Left renal cortex interstitium (tissue), 4 donors: ENCODE measurements around the gene FAM187B. TPM values are rescaled to one million over a fixed set of nuclear protein-coding genes. Genes with fewer than 3 reads are reported as not detected.
A peak's percentile ranks its signal among the peaks of the same experiment; 100 is the strongest.

ENCODE experiments used
- DNase-seq, 4 donors: peaks; one replicate each; pipeline ENCODE4 v3.0.0-alpha.2; 2013; ENCODE audit warnings: low read depth in 4 of 4, low spot score in 2 of 4, missing footprints in 1 of 4
- polyA plus RNA-seq, 4 donors: library from polyadenylated mRNA; unstranded; fragments of 120-200 nt; gene quantifications; one replicate each; pipeline ENCODE4 v1.2.1, GENCODE V29; 2013; ENCODE audit not compliant: insufficient read length in 4 of 4

FAM187B gene
- polyA plus RNA-seq, 4 donors, result not detected

DNA sequence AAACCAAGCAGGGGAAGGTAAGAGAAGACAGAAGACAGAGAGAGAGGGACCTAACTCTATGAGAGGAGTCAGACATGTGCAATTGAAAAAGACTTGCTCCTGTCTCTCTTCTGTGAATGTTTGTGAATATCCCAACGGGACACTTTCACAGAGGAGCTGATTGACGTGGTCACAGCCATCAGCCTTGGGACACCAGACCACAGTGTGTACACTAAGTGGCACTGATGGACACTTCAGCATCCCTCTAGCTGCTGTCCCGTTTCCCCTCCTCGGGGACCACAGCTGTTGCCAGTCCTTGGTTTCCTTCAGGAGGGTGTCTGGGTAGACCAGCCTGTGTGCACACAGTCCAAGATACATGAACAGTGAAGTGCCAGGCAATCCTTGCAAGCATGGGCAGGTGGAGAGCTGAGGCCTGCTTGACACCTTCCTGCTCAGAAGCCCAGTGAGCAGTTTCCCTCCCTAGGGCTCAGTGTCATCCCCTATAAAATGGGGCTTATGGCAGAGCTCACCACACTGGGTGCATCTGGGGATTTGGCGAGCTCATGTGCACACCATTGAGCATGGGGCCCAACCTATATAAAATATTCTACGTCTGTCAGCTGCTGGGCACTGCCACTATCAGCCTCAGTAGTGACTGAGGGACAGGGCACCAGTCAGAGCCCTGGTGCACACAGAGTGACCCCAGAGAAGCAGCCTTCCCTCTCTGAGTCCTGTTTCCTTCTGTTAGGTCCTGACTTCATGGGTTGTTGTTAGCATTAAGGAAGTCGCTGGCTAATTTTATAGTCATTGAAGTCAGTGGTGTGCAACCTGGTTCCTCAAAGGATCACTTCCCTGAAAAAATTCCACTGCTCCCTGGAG, 36.0 kb upstream of the FAM187B start:
- no peak for DNase-seq

DNA sequence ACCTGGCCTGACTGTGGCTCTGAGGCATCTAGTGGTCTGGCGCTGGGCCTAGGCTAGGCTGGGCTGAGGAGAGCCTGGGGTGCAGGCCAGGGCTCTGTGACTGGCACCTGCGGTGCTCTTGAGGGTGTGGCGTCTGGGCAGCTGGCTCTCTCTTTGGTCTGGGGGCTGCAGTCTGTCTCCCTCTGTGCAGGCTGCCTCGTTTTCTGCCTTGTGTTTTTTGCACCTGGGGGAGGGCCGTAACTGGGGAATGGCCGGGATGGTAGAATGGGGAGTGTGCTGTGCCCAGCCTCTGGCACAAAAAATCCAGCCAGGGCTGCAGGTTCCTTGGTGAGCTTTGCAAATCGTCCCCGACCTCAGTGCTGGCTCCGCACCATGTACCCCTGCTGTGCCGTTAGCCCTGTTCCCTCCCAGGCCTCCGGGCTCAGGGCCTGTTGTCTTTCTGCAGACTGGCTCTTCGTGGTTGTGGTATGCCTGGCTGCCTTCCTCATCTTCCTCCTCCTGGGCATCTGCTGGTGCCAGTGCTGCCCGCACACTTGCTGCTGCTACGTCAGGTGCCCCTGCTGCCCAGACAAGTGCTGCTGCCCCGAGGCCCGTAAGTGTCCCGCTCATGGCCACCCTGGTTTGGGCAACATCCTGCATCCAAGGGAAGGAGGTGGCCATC, 33.7 kb upstream of the FAM187B start:
- DNase-seq, result no peak

DNA sequence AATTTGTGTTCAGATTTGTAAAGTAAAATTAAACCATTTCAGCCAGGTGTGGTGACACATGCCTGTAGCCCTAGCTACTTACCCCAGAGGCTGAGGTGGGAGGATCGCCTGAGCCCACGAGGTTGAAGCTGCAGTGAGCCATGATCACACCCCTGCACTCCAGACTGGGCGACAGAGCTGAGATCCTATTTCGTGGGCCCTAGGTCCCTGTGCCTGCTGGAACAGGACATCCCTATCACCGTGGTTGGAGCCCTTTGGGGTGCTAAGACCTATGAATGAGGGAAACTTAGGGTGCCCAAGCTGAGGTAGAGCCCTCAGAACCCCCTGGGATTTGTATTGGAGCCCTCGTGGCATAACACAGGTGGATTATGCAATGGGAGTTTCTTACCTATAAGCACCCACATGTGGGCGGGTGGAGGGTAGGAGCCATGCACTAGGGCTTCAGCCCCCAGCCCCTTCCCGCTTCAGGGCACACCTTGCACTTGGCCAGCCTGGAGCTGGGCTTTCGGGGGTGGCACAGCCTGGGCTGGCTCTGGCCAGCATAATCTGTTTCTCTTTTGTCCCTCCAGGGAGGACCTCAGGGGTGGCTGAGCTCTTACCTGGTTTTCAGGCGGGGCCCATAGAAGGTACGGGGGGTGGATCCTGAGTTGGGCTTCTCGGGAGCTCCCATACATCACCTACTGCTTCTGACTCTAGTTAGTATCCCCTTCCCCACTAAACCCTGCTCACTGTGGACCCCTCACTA, 33.0 kb upstream of the FAM187B start:
- DNase-seq, result no peak

DNA sequence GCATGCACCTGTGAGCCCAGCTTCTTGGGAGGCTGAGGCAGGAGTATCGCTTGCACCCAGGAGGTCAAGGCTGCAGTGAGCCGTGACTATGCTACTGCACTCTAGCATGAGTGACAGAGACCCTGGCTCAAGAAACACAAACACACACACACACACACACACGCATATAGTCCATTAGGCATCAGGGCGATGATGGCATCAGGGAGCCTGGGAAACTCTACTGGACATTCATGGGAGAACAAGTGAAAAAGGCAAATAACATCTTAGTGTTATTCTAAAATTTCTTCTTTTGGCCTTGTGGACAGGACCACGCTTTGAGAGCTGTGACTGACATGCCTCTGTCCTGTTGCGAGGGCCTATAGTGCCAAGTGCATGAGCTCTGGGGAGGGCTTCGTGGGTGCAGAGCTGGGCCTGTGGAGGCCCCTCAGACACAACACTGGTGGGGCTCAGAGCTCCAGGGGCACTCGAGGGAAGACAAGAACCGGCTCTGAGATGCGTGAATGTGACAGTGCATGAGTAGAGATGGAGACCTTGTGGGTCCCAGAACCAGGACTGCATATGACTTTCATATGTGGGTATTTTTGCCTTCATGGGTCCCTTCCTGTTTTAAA, 32.3 kb upstream of the FAM187B start:
- no peak for DNase-seq

DNA sequence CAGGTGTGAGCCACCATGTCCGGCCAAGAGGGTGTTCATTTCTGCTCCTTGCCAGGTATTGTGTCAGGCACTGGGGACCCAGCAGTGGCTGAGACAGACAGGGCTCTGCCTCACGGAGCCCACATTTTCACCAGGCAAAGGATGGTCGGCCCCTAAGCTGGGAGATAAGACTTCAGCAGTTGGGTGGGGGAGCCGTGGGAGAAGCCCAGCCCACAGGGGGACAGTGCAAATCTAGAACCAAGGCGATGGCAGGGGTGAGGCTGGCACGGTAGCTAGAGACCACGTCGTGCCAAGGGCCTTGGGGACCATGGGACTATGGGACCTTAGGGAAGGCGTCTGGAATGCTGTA, 28.5 kb upstream of the FAM187B start:
- no peak for DNase-seq

DNA sequence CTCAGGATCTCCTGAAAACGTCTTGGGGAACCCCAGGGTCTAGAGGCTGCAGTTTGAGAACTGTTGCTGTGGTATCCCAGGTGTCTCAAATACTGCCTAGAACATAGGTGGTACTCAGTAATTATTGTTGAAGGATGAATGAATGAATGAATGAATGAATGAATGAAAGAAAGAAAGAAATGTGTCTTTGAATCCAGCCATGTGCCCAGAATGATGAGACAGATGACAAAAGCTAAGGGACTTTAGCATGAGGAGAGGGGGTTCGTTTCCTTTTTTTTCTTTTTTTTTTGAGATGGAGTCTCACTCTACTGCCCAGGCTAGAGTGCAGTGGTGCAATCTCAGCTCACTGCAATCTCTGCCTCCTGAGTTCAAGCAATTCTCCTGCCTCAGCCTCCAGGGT, 28.0 kb upstream of the FAM187B start:
- DNase-seq, result no peak

DNA sequence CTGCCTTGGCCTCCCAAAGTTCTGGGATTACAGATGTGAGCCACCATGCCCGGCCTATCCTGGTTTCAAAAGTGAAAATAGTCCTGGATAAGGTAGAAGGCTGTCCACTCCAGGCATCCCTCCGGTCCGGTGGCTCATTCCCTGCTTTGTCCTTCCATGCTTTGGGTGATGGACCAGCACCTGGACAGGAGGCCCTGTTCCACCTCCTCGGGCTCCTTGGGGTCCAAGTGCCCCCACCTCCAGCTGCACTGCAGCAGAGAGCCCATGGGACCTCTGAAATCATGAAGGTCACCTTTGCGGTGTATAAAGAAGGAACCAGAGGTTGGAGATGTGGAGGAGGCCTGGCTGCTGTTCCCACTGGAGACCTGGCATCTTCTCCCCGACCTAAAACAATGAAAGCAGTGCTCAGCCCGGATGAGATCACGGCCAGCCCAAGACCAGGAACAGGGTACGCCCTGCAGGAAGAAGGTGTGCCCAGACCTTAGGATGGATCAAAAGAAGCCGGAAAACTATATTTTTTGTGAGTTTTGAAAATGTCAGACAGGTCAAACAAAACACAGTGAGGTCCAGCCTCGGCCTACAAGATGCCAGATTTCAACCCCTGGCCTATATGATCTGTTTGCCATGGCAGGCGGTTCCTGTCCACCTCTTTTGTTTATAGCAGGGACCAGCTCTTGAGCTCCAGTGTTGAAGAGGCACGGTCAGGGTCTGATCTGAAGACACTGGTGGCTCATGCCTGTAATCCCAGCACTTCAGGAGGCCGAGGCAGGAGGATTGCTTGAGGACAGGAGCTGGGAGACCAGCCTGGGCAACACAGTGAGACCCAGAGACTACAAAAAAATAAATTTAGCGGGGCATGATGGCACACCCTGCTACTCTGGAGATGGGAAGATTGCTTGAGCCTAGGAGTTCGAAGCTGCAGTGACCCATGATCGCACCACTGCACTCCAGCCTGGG, 26.1 kb upstream of the FAM187B start:
- no peak for DNase-seq

DNA sequence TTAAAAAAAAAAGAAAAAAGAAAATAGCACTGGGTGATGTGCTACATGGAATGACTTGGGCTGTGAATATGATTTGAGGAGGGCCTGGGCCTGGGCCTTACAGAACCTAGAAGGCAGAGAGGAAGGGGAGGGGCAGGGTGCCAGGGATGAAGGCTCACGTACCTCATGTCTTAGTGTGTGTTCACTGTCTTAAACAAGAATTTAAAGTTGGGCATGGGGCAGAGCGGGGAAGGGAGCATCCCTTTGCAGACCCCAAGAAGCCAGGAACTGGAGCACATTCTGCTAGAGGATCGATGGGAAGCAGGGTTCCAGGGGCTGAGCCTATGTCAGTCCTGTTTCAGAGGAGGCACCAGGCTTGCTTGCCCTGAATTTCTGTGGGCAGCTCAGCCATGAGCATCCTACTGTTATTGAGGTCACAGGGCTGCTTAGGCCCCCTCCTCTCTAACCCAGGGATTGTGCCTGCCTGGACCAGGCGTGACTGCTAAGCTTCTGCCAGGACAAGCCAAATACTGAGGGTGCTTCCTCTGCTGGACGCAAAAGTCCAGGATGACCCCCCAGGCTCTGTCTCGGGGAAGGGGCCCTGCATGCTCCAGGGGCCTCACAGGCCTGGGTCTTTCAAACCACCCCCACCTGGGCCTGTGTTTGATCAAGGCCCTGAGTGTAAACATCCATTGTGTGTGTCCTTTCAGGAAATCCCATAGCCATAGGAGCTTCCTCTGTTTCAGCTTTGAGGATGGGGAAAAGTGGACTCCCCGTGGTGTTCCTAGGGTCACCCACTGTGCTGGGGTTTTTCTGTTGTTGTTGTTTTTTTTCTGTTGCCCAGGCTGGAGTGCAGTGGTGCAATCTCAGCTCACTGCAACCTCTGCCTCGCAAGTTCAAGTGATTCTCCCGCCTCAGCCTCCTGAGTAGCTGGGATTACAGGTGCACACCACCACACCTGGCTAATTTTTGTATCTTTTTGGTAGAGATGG, 25.1 kb upstream of the FAM187B start:
- DNase-seq, result no peak

DNA sequence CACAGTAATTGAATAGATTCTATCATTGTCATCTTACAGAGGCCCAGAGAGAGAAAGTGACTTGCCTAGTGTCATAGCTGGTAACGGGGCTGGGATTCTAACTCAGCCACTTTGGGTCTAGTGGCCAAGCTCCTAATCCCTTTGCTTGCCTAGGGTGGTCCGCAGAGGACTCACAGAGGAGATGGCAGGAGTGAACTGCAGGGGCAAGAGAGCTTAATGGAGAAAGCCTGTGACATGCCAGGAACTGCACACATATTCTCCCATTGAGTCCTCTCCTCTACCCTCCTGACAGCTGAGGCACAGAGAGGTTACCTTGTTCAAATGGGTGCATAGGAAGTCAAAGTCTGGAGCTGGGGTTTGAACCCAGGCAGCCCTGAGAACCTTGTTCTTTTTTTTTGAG, 22.9 kb upstream of the FAM187B start:
- DNase-seq, result no peak

DNA sequence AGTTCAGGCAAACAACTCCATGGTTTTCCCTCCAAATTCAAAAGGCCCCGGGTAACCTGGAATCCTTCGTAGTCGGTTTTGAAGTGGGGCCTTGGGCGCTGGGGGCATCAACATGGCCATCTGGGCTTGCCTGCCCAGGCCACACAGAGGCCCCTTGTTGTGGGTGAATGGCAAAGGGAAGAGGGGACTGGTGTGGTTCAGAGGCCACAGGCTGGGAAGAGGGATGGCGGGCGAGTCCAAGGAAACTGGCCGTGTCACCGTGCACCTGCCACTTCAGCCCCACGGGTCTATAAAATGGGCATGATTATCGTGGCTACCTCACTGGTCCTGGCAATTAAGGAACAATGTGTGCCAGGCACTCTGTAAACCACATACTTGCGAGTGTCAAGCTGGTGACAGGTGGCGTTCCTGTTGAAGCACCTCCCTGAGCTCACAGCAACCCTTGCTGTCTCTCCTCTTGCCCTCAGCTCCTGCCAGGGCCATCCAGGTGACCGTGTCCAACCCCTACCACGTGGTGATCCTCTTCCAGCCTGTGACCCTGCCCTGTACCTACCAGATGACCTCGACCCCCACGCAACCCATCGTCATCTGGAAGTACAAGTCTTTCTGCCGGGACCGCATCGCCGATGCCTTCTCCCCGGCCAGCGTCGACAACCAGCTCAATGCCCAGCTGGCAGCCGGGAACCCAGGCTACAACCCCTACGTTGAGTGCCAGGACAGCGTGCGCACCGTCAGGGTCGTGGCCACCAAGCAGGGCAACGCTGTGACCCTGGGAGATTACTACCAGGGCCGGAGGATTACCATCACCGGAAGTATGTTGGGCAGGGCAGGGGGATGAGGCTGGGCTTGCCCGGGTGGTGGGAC, 21.5 kb upstream of the FAM187B start:
- no peak for DNase-seq

DNA sequence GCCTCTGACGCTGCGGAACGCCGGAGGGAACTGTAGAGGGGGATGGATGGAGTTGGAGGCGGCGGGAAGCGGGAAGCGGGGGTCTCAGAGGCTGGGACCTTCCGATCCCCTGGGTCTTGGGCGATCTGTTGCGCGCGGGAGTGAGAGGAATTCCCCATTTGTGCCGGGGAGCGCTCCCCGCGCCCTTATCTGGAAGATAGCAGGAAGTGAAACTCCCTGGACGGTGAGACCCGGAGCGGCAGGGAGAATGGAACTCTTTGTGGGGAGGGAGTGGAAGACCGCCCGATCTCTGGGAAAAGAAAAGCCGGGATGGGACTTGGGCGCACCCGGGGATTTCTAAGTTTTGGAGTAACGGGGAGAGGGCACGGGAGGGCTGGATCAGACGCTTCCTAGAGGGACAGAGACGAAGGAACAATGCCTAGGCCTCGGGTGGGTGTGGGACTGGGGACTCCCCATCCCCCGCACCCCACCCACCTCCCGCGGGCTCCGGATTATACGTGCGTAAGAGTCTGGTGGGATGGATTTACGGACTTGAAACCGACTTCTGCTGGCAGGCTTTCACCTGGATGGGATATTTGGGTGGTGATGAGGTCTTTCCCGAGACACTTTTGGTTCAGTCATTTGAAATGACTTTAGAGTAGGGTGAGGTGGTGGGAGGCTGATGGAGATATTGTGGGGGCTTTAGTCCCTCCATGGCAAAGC, 20.8 kb upstream of the FAM187B start:
- no peak for DNase-seq

DNA sequence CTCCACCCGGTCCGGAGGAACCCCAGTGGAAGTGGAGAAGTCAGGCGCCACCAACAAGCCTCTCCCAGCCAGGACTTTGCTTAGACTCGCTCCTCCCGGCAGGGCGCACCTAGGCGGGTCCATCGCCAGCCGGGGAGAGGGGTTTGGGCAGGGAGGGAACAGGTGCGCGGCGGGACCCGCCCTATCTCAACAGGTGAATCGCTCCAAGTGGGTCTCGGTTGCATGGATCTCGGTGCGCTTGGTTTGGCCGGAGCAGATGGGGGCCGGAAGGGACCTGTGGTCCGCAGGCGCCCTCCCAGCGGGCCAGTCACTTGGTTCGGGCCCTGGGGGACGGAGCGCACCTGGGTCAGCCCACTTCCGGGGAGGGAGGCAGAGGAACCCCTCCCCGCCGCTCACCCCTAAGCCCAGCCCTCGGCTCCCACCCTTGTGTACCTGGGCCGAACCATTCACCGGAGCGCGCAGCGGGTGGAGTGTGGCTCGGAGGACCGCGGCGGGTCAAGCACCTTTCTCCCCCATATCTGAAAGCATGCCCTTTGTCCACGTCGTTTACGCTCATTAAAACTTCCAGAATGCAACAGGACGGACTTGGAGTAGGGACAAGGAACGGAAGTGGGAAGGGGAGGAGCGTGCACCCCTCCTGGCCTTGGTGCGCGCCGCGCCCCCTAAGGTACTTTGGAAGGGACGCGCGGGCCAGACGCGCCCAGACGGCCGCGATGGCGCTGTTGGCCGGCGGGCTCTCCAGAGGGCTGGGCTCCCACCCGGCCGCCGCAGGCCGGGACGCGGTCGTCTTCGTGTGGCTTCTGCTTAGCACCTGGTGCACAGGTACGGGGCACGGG, 20.0 kb upstream of the FAM187B start, which contains the start of gene LSR:
TSS of gene LSR (plus strand) at position 693 of the 836 bp plus-strand sequence. CDS start at position 714, 21 bp downstream.
- peak; percentile 81 to 85 (median 84) for DNase-seq

DNA sequence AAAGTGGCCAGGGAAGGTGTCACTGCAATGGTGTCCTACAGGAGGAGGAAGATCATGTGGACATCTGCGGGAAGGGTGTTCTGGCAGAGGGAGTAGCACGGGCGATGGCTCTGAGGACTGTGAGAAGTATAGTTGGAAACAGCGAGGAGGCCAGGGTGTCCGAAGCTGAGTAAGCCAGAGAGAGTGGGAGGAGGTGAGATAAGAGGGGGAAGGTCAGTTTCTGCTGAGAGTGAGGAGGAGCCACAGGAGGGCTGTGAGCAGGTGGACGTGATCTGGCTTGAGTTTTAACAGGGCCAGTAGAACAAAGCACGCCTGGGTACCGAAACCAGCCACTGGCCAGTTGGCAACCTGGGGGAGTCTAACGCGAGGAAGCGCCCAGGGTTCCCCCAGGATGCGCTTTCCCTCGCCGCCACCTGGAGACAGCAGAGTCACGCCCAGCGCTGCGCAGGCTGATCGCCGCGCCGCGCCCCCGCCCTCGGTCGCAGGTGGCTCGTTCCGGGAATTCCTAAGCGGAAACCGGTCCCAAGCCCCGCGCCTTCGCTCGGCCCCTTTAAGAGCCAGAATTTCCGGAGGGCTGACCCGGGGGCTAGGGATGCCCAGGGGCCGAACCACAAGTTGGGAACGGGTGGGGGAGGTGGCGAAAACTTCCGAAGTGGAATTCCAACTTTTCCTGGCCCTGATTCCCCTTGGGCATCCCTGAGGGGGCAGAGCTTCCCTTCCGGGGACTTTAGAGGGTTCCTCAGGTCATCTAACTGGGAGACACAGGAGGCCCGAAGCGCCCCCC, 19.2 kb upstream of the FAM187B start:
- DNase-seq, result peak; percentile 79 to 88 (median 86)

DNA sequence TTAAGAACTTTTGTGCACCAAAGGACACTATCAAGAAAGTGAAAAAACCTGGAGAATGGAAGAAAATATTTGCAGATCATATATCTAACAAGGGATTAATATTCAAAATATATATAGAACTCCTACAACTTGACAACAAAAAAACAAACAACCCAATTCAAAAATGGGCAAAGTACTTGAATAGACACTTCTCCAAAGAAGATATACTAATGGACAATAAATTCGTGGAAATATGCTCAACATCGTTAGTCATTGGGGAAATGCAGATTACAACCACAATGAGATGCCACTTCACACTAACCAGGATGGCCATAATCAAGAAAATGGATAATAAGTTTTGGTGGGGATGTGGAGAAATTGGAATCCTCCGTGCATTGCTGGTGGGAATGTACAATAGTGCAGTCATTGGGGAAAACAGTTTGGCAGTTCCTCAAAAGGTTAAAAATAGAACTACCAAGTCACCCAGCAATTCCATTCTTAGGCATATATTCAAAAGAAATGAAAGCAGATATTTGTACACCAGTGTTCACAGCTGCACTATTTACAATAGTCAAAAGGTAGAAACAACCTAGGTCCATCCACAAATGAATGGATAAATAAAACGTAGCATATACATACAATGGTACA, 18.0 kb upstream of the FAM187B start:
- no peak for DNase-seq

DNA sequence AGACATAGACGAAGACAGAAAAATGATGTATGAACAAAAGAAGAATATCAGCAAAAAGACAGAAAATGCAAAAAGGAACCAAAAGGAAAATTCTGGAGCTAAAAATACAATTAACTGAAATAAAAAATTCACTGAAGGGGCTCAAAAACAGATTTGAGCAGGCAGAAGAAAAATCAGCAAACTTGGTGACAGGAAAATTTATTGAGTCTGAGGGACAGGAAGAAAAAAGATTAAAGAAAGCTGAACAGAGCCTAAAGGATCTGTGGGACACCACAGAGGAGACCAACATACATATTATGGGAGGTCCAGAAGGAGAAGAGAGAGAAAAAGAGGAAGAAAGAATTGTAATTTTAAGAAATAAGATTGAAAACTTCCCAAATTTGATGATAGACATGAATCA, 12.9 kb upstream of the FAM187B start:
- DNase-seq, result no peak
